Inflammatory macrophage treated with lipopolysaccharide for 1 hour (primary cell): Measurements from ENCODE around the gene TTC23.
"Not testable (repeated sequence)": the region's sequence is repeated elsewhere in the genome, so short reads cannot be mapped to it uniquely, and the experiment has no call there.

Experiments
- DNase-seq, 2 donors: peaks; one replicate each; pipeline ENCODE4 v3.0.0-alpha.2; 2020 to 2022

The TTC23 gene

DNA sequence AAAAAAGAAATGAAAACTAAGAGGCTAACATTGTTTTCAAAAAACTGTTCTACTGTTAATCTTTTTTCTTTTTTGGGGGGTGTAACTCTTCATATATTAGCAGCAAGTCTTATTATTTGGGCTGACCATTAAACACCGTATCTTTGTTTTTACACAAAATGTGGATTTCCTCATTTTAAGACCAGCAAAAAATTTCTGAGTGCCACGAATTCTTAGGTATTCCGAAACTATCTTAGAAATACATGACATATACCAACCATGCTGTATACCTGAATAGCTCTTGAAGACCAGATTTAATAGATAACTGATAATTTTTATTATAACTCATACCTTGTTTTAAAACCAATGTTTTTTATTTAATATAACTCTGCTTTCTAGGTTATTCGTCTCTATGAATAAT is 620 bp upstream of the TTC23 start:
- DNase-seq: peak in 1 of 2 donors; percentile 25

DNA sequence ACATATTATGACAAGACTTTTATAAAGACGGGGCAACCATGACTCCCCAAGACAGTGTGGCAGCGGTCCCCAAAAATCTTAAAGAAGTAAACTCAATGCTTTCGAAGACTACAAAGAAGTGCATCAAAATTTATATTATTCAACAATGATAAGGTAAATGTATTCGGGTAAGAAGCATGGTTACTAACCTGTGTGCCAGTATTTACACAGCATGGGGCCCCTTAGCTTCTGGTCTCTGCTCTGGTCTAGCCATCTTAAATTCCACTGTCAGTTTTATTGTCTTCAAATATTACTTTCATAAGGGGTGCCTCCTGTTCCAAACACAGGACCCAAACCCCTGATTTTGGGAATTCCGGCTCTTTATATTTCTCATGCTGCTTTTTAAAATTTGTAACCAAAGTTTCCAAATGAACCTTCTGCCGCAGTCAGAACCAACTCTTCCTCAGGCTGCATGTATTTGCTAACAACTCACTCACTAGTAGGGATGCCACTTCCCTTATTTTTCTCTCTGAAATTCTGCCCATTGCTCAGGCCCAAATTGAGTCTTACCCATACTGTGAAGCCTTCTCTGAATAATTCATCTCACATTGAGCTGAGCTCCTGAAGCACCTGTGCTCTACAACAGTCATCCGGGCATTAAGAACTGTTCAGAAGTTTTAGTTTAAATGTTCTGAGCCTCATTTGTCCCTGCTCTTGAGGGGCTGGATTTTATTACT is 1.2 kb downstream of the TTC23 start:
- peak; percentile 51 to 61 for DNase-seq

DNA sequence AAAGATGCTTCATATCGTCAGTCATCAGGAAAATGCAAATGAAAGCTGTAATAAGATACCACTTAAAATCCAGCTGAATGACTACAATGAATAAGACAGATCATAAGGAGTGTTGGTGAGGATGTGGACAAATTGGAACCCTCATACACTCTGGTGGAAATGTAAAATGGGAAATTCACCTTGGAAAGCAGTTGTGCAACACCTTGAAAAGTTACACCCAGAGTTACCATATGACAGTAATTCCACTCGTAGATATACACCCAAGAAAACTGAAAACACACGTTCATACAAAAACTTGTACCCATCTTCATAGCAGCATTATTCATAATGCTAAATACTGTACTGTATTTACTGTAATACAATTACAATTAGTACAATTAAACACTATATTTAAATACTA is 2.3 kb downstream of the TTC23 start:
- DNase-seq: peak; percentile 38 to 40

DNA sequence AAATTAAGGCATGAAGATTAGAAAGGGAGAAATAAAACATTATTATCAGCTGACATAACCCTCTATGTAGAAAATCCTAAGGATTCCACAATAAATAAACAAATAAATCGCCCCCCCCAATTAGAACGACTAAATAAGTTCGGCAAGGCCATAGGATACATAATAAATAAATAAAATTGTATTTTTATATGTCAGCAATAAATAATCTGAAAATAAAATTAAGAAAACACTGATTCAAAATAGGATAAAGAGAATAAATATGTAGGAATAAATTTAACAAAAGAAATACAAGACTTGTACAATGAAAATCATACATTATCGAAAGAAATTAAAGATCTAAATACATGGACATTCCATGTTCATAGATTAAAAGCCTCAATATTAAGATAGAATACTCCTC is 5.1 kb downstream of the TTC23 start:
- DNase-seq: no peak

DNA sequence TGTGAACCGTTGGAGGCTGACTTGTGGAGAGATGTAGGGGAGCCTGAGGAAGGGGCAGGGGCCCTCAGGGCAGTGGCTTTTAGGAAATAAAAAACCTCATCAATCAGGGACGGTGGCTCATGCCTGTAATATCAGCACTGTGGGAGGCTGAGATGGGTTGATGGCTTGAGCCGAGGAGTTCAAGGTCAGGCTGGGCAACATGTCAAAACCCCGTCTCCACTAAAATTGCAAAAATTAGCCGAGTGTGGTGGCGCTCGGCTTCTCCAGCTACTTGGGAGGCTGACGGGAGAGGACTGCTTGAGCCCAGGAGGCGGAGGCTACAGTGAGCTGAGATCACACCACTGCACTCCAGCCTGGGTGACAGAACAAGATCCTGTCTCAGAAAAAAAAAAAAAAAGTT is 7.6 kb downstream of the TTC23 start:
- no peak for DNase-seq

DNA sequence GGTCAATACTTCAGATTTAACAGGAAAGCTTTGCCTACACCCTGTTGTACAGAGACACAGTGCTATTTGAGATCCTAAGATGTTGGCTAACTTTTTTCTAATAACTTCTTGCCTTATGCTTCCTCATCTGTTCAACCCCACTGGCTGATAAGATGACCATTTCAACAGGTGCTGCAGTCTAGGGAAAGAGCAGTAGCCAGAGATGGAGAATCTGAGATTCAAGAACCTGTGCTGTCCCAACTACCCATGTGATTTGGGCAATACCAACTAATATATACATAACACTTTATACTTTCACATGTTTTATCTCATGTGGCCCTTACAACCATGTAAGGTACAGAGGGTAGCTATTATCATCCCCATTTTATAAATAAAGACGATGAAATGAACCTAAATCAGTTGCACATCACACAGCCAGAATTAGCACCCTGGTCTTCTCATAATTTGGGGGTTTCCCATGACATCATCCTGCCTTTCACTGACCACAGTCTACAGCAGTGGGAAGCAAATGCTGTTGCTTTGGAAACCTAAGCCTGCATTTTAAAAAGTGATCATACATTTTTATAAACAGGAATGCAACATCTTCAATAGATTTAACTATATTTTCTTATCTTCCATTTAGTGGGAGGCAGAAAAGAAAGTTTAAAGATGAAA is 9.7 kb downstream of the TTC23 start:
- peak; percentile 77 to 79 for DNase-seq

DNA sequence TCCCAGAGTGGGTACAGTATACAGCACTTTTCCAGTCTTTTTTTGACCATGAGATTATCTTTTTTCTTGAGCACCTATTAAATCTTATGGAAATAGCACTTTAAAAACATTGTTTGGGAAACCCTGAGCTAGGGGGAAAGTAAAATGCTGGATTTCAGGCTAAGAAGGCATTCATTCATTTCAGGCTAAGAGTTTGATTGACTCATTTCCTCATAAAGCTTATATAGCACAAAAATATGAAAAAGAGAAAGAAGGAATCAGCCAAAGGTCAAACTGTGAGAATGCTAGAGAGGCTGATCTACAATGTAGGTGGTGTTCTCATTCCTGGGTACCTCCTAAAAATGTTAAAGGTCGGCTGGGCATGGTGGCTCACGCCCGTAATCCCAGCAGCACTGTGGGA is 10.5 kb downstream of the TTC23 start:
- DNase-seq: no peak

DNA sequence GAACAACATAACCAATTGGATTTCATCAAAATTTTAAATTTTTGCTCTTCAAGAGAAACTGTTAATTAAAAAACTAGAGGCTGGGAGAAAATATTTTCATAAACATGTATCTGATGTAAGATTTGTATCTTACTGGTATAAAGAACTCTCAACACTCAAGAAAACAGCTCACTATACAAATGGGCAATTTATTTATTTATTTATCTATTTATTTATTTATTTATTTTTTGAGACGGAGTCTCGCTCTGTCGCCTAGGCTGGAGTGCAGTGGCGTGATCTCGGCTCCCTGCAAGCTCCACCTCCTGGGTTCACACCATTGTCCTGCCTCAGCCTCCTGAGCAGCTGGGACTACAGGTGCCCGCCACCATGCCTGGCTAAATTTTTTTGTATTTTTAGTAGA is 15.2 kb downstream of the TTC23 start:
- DNase-seq: not testable (repeated sequence)

DNA sequence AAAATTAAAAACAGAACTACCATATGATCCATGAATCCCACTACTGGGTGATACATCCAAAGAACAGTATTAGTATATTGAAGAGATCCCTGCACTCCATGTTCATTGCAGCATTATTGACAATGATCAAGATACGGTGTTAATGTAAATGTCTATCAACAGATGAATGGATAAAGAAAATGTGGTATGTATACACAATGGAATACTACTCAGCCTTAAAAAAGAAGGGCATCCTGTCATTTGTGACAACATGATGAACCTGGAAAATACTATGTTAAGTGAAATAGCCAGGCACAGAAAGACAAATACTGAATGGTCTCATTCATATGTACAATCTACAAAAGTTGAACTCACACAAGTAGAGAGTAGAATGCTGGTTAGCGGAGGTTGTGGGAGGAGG is 16.6 kb downstream of the TTC23 start:
- no peak for DNase-seq

DNA sequence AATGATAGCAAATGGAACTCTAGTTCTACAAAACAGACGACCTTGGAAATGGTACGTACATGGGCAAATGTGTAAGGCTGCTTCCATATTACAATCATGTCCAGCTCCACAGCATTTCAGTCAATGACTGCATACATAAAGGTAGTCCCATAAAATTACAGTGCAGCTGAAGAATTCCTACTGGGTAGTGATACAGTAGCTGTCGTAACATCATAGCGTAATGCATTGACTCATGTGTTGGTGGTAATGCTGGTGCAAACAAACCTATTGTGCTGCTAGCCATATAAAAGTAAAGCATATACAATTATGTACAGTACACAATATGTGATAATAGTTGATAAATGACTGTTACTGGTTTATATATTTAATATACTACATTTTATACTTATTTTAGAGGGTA is 18.5 kb downstream of the TTC23 start:
- no peak for DNase-seq

DNA sequence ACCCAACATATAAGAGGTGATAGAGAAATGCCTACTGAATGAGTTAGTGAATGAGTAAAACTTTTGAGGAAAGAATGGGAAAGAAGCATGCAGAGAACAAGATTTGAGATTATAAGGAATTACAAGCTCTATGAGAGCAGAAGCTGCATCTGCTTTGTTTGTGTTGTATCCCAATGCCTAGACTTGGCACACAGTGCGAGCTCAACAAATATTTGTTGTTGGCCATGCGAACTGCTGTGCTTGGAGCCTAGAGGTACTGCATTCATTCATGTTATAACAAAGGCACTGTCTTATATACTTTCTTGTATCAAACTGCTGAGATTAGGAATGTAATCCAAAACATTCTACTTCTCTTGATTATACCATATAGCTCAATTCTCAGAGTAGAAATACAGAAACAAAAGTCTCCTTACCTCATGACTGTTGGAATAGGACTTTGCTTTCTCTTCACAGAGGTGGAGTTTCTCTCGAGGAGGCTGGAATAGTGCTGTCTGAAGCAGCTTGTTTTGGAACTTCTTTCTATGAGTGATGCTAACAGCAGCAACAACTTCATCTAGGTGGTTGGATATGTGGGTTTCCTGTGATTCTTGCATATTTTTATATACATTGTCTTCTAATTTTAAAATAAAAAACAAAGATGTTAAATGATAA is 21.1 kb downstream of the TTC23 start:
- no peak for DNase-seq

DNA sequence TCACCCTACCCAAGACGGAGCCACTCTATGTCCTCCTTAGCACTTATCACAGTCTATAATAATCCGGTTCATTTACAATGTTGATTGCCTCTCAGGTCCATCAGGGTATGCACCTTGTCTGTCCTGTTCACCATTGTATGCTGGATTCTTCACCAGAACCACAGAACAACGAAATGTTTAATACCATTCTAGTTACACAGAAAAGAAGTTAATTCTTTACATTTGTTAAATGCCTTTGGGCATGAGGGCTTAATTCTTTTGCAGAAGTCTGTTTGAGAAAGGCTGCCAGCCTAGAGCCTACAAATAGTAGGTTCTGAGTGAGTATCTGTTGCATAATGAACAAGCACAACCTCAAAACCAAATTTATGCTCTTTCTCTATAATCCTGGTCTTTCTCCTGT is 22.6 kb downstream of the TTC23 start:
- no peak for DNase-seq

DNA sequence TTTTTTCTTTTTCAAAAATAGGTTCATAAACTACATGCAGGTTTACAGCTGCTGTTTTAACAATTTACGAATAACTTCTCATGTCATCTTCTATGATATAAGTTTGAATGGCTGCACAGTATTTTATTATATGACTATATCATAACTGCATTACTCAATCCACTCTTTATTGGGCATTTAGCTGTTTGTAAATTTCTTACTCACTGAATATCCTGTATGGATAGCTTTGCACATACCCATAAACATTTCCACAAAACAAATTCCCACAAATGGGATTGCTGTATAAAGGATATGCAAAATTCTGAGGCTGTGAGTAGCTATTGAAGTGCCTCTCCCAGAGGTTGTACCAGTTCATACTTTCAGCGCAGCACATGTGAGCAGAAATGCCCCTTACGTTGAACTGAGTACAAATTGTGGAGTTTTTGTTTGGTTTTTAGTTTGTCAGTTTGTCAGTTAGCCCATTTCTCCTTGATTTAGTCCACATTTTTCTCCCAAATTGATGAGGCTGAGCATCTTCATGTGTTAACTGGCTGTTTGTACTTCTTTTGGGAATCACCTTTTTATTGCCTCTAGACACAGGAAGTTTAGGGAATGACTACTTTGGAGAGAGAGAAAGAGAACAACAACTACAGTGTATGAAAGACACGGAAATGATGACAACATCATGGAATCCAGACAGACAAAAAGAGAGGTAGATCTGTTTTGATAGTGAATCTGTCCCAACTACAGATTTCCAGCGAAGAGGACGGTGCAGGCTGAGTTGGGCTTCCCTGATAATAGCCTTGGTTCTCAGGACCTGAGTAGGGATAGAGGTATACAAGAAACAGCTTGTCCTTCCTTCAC is 24.8 kb downstream of the TTC23 start:
- DNase-seq: no peak

DNA sequence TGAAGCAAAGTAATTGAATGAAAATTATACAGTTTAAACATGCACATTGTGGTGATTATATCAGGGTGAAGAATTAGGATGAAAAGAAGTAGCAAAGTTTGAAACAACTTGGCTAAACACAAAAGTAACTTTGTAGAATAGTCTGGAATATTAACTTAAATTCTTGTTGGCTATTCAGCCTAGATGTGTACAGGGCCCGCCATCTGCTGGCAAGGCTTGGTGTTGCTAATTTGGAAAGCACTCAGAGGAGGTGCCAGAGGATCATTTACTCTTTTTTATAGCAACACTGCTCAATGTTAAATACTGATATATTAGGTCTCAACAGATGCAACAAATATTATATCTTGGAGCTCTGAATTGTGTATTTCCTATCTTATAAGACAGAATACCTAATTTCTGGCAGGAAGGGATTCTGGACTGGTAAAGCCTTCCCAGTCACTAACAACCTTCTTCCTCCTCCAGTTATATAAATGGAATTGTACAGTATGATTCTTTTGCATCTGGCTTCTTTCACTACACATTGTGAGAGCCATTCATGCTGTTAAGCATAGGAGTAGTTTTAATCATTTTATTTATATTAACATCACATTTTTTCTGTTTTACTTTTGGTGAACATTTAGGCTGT is 36.1 kb downstream of the TTC23 start:
- DNase-seq: peak; percentile 25 to 84

DNA sequence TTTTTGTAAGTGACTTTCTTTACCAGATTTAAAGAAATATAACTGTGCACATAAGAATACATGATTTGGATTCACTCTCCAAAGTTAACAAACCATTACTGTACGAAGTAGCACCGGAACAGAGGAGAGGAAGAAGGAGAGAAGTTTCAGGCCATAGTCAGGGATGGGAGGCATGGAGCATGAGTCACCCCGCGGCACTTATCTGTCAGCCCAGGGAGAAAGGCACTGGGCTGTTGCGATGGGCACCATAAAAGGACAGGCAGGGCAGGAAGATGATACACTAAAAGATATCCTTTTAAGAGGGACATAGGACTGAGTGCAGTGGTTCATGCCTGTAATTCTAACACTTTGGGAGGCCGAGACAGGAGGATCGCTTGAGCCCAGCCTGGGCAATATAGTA is 37.0 kb downstream of the TTC23 start:
- no peak for DNase-seq

DNA sequence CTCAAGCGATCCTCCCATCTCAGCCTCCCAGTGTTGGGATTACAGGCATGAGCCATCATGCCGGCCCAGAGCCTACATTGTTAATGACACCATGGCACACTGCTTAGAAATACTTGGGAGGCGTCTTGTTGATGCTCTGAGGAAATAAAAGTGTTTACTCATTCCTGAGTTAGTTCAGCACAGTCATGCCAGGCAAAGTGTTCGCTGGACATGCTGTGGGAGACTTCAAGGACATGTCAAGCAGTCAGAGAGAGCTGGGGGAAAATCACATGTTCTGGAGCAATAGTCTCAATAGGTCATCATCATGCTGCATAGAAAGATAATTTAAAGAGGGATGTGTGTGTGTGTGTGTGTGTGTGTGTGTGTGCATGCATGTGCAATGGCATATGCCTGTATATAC is 37.5 kb downstream of the TTC23 start:
- no peak for DNase-seq

DNA sequence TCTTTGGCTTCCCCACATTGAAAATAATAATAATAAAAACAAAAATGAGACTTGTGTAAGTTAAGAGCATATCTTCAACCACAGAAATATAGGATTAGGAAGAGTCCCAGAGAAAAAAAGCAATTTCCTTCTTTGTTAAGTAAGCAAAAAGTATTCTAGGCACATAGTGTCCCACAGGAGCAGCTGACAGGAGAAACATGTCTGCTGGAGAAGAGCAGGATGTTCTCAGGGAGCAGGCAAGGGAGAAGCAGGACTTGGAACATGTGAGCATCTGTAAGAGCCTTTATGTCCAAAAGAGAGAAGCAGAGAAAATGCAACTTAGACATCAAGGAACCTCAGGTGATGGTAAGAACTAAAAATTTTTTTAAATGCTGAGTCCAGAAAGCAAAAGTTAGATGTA is 39.0 kb downstream of the TTC23 start:
- DNase-seq: no peak

DNA sequence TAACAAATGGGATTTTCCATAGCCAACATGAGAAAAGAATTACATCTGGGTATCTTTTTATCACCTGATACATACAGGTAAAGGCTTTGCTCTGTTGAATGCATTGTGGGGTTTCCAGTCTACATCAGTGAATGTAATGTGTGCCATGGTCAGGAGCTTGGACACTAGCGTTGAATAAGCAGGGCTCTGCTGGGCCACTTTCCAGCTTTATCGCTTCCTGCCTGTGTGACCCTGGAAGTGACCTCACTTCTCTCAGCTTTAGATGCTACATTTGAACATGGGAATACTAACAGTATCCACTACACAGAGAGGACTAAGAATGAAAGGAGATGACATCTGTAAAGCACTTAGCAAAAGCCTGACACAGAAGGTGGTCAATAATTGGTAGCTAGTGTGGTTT is 40.1 kb downstream of the TTC23 start:
- DNase-seq: no peak

DNA sequence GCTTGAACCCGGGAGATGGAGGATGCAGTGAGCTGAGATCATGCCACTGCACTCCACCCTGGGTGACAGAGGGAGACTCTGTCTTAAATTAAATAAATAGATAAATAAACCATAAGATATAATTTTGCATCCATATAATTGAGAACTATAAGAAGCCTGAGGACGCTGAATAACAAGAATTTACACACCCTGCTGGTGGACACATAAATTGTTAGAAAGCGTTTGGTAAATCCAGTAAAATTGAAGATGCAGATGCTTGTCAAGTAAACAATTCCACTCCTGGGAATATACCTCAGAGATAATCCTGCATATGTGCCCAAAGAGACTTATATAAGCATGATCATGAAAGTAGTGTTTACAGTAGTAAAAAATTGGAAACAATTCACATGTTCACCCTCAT is 41.7 kb downstream of the TTC23 start:
- DNase-seq: no peak

DNA sequence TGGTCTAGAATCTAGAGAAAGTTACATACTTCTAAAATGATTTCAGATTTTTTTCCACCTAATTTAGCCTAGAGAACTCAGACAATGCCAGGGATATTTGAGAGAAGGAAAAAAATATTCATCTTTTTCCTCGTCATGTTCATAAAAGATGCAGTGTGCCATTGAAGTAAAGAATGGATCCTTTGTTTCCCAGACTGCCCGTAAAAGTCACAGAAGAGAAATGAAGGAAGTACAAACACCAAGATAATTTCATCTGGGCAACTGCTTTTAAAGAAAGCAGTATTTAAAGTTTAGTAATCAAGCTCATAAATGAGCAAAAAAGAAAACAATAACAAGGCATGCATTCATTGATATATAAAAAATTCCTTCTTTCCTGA is 47.2 kb downstream of the TTC23 start:
- DNase-seq: no peak

DNA sequence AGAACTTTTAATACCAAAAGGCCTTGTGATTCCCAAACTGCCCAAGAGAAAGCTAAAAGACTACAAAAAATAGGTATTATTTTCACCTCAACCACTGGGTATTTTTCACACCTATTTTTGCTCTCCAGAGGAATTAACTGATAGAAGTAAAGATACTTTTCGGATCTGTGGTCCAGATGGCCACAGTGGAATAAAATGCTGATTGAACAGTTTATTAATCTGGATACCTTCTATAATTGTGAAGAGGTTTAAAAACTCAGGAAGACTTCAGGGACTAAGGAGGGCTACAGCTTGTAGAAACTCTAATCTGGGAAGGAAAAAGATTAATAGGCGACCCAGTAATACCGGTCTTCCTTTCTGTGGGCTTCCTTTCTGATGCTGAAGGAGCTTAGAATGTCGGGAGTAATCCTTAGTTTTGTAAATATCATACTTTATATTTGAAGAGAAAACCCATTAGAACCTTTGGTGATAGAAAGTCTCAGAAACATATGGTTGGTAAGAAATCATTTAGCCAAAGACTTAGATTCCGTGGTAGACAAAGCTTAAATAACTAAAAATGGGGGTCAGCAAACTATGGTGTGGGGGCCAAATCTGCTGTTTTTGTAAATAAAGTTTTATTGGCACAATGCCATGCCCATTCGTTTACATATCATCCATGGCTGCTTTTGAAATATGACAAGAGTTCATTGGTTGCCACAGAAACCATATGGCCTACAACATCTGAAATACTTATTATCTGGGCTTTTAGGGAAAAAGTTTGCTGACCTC is 47.8 kb downstream of the TTC23 start:
- DNase-seq: no peak

DNA sequence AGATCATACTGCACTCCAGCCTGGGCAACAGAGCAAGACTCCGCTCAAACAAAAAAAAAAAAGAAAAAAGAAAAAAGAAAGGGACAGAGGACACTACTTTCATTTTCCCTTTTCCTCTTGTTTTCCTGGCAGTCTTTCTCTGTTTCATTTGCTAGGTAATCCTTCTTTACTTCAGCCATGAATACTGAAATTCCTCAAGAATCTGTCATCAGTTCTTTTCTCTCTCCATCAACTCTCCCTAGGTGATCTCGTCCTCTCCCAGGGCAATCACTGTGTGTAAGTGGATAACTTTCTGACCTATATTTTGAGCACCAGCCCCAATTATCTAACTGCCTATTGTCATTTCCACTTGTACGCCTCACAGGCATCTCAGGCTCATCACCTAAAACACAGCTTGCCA is 51.5 kb downstream of the TTC23 start:
- DNase-seq: no peak
